ENCODE measurements around the gene KIAA1328. TPM values are rescaled to one million over a fixed set of nuclear protein-coding genes. Genes with fewer than 3 reads are reported as not detected.

KIAA1328 gene
- total and polyA plus RNA-seq, 4 donors, result 0.95 to 7.4 (median 2.9) TPM

GRCh38 chr18:36889742-36890141, 60.8 kb downstream of the KIAA1328 start:
- TF ChIP-seq ATF3 (IDR thresholded peaks at IDR 0.05), result no peak
- TF ChIP-seq MAX (IDR thresholded peaks at IDR 0.05), result no peak
- TF ChIP-seq HNF4A (conservative IDR thresholded peaks at IDR 0.05), result no peak
- TF ChIP-seq REST (IDR thresholded peaks at IDR 0.05), result no peak
- no peak for TF ChIP-seq RAD21 (IDR thresholded peaks at IDR 0.05)
- DNase-seq (ENCODE audit: low spot score), result no peak
- Histone ChIP-seq H3K4me1 (ENCODE audit: control insufficient read depth in 4 of 4, insufficient read depth in 4 of 4, low read length in 3 of 4) (no peaks in the 10 kb centered on the region), H3K9me3 (ENCODE audit: control insufficient read depth in 4 of 4, low read length in 3 of 4) (no peaks in the 10 kb centered on the region), H3K27me3 (ENCODE audit: control insufficient read depth in 4 of 4, insufficient read depth in 4 of 4, low read length in 3 of 4) (no peaks in the 10 kb centered on the region), H3K9ac (ENCODE audit: low read depth in 1 of 2, low read length in 2 of 2) (no peak overlapping the region), H3K27ac (ENCODE audit: low read depth in 1 of 2, low read length in 2 of 2) (no peak overlapping the region), H3K36me3 (ENCODE audit: control insufficient read depth in 4 of 4, insufficient read depth in 3 of 4, low read depth in 1 of 4, low read length in 3 of 4) (no peaks in the 10 kb centered on the region), H3K4me3 (ENCODE audit: low read depth in 1 of 3, low read length in 3 of 3) (no peak overlapping the region)

GRCh38 chr18:36890598-36890997, 61.7 kb downstream of the KIAA1328 start:
- Histone ChIP-seq H3K4me3 (ENCODE audit: low read depth in 1 of 3, low read length in 3 of 3) (no peak overlapping the region), H3K9ac (ENCODE audit: low read depth in 1 of 2, low read length in 2 of 2) (no peak overlapping the region), H3K4me1 (ENCODE audit: control insufficient read depth in 4 of 4, insufficient read depth in 4 of 4, low read length in 3 of 4) (no peaks in the 10 kb centered on the region), H3K36me3 (ENCODE audit: control insufficient read depth in 4 of 4, insufficient read depth in 3 of 4, low read depth in 1 of 4, low read length in 3 of 4) (no peaks in the 10 kb centered on the region), H3K27ac (ENCODE audit: low read depth in 1 of 2, low read length in 2 of 2) (no peak overlapping the region), H3K27me3 (ENCODE audit: control insufficient read depth in 4 of 4, insufficient read depth in 4 of 4, low read length in 3 of 4) (no peaks in the 10 kb centered on the region), H3K9me3 (ENCODE audit: control insufficient read depth in 4 of 4, low read length in 3 of 4) (no peaks in the 10 kb centered on the region)
- no peak for TF ChIP-seq GABPA (IDR thresholded peaks at IDR 0.05 in 1 of 2, conservative IDR thresholded peaks at IDR 0.05 in 1 of 2)
- TF ChIP-seq RXRA (IDR thresholded peaks at IDR 0.05), result no peak
- no peak for TF ChIP-seq ATF3 (IDR thresholded peaks at IDR 0.05)
- no peak for TF ChIP-seq REST (IDR thresholded peaks at IDR 0.05)
- no peak for TF ChIP-seq NR2F2 (IDR thresholded peaks at IDR 0.05)
- WGBS, result 98% methylated on average over 3 of the region's 3 CpGs
- DNase-seq (ENCODE audit: low spot score), result no peak

GRCh38 chr18:36893227-36893626, 64.3 kb downstream of the KIAA1328 start:
- TF ChIP-seq CTCF (IDR thresholded peaks at IDR 0.05; ENCODE audit: low read depth, low read length, missing input control) (no peak), RXRA (IDR thresholded peaks at IDR 0.05) (no peak), ATF3 (IDR thresholded peaks at IDR 0.05) (no peak), HNF4G (IDR thresholded peaks at IDR 0.05) (no peak), TAF1 (conservative IDR thresholded peaks at IDR 0.05) (no peak), SP1 (IDR thresholded peaks at IDR 0.05) (no peak), REST (IDR thresholded peaks at IDR 0.05) (no peak)
- Histone ChIP-seq H3K9ac (ENCODE audit: low read depth in 1 of 2, low read length in 2 of 2) (no peak overlapping the region), H3K36me3 (ENCODE audit: control insufficient read depth in 4 of 4, insufficient read depth in 3 of 4, low read depth in 1 of 4, low read length in 3 of 4) (no peaks in the 10 kb centered on the region), H3K27me3 (ENCODE audit: control insufficient read depth in 4 of 4, insufficient read depth in 4 of 4, low read length in 3 of 4) (no peaks in the 10 kb centered on the region), H3K9me3 (ENCODE audit: control insufficient read depth in 4 of 4, low read length in 3 of 4) (no peaks in the 10 kb centered on the region), H3K4me3 (ENCODE audit: low read depth in 1 of 3, low read length in 3 of 3) (no peak overlapping the region), H3K4me1 (ENCODE audit: control insufficient read depth in 4 of 4, insufficient read depth in 4 of 4, low read length in 3 of 4) (no peaks in the 10 kb centered on the region), H3K27ac (ENCODE audit: low read depth in 1 of 2, low read length in 2 of 2) (no peak overlapping the region)
- WGBS, result 88% methylated on average over 5 of the region's 5 CpGs
- DNase-seq (ENCODE audit: low spot score), result no peak
